Kidney glomerular epithelial cell (primary cell): Measurements from ENCODE around the gene GTF2H2.
"Not testable (repeated sequence)": the region's sequence is repeated elsewhere in the genome, so short reads cannot be mapped to it uniquely, and the experiment has no call there.

ENCODE experiments used
- DNase-seq: peaks from one replicate; lab custom pipeline; 2025; lab: John Stamatoyannopoulos, UW

The GTF2H2 gene

DNA sequence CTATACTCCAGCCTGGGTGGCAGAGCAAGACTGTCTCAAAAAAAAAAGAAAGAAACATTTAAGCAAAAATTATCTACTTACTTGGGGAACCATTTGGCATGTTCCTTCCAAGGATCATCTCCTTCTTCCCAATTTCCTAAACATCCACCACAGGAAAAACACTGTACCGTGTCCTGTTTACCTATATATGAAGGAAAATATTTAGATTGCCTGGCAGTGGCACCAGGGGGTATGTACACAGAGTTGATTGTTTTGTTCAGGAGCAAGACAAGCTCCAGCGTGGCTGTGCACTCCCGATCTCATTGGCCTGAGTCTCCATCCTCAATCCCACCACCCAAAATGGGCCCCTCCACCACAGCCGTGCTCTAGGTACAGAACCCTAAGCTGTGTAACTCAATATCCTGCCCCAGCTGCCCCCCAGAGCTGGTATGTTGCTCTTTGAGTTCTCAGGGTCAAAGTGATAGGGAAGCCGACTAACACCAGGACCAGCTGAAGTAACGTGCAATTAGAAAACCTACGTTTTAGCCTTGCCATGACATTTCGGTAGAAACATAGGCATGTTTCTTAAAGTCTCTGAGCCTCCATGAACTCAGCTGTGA lies 56.2 kb downstream of the GTF2H2 start:
- DNase-seq, result no peak

DNA sequence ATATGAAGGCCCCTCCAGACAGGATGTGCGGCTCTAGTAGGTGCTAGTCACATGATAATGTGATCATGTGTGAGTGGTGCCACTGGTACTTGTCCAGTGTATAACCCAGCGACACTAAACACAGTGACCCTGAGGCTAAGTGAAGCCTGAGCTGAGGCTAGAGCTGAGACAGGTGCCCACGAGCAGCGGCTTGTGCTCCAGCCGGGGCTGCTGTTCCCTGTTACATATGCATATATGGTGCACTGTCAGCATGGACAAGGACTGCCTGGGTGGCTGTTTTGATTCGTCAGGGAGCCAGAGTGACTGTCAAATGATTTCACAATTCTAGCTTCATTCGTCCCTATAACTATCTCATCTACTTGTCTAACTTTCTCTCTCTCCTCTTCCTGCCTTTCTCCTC lies 60.5 kb downstream of the GTF2H2 start:
- DNase-seq, result not testable (repeated sequence)
